Cardiac muscle cell (in vitro differentiated cells and primary cell): ENCODE measurements around the gene YWHAH. TPM values are rescaled to one million over a fixed set of nuclear protein-coding genes. Genes with fewer than 3 reads are reported as not detected.

Experiments used
- DNase-seq, 2 donors: peaks; one replicate each; pipeline versions ENCODE4 v3.0.0 to v3.0.0-alpha.2; 2010 to 2017; ENCODE audit warnings: low read depth in 1 of 2, low spot score in 1 of 2
- H3K27ac ChIP-seq: fragments of 200-600 bp; sonication (generic); 2 replicates; pipeline ENCODE4 v1.5.1; 2016
- H3K27me3 ChIP-seq: fragments of 200-600 bp; sonication (generic); 2 replicates; pipeline ENCODE4 v1.6.0; 2016; ENCODE audit warnings: control low read depth
- H3K36me3 ChIP-seq: fragments of 200-600 bp; sonication (generic); 2 replicates; pipeline ENCODE4 v1.5.1; 2016; ENCODE audit warnings: control low read depth
- H3K4me1 ChIP-seq: fragments of 200-600 bp; sonication (generic); 2 replicates; pipeline ENCODE4 v1.8.1; 2017; ENCODE audit warnings: low read depth, mild to moderate bottlenecking, mixed run types
- H3K4me3 ChIP-seq: fragments of 200-600 bp; sonication (generic); 2 replicates; pipeline ENCODE4 v1.5.1; 2016; ENCODE audit warnings: mild to moderate bottlenecking
- H3K9me3 ChIP-seq: fragments of 200-600 bp; sonication (generic); 2 replicates; pipeline ENCODE4 v1.5.1; 2017; ENCODE audit warnings: low read depth, mild to moderate bottlenecking, control low read depth
- polyA plus RNA-seq: library from polyadenylated mRNA; unstranded; fragments of >200 nt; fragmentation: Nextera tagmentation; extraction: Ambion mirVana; gene quantifications from 2 replicates; pipeline ENCODE4 v1.2.1, GENCODE V29; 2016
- total RNA-seq: library from RNA; depleted of rRNA; stranded (reverse); fragments of >200 nt; gene quantifications from 2 replicates; pipeline ENCODE4 v1.2.3, GENCODE V29; 2016
- TF ChIP-seq, protein P1 (sequence below): IDR thresholded peaks from 2 replicates; pipeline ENCODE4 v1.5.1; 2012; ENCODE audit warnings: low read depth, mild to moderate bottlenecking, low read length

YWHAH gene
- total and polyA plus RNA-seq, 2 experiments from 2014 or later: 70.8 to 143 TPM

DNA sequence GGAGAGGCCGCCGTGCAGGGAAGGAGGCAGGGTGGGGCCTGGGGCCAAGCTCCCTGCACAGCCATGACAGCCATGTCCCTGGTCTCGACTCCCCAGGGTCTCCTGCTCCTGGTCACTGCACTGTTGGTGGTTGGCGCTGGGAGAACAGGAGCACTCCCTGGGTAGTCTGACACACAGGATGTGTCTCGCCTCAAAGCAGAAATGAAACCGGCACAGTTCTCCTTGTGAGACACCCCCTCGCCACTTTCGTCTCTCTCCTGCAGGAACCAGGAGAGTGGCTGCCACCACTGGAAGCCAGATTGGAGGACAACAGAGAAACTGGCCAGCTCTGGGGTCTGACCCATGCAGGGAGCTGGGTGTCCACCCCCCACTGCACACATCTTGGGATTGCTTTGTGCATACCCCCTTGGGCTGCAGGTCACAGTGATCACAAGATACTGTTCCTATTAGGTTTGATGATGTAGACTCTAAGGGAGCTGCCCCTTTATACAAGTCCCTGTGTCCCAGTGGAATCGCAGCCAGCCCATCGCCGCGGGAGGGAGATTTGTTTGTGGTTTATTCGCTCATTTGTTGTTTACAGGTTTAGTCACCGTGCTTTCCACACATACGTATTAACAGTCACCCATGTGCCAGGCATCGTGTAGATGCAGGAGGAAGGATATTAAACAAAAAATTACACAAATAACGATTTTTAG is 27.0 kb upstream of the YWHAH start:
- Histone ChIP-seq H3K36me3 (no peaks in the 10 kb centered on the region), H3K9me3 (no peaks in the 10 kb centered on the region), H3K27ac (no peak overlapping the region), H3K4me1 (no peaks in the 10 kb centered on the region), H3K4me3 (no peak overlapping the region), H3K27me3 (no peaks in the 10 kb centered on the region)
- DNase-seq: no peak
- TF ChIP-seq, protein P1, sequence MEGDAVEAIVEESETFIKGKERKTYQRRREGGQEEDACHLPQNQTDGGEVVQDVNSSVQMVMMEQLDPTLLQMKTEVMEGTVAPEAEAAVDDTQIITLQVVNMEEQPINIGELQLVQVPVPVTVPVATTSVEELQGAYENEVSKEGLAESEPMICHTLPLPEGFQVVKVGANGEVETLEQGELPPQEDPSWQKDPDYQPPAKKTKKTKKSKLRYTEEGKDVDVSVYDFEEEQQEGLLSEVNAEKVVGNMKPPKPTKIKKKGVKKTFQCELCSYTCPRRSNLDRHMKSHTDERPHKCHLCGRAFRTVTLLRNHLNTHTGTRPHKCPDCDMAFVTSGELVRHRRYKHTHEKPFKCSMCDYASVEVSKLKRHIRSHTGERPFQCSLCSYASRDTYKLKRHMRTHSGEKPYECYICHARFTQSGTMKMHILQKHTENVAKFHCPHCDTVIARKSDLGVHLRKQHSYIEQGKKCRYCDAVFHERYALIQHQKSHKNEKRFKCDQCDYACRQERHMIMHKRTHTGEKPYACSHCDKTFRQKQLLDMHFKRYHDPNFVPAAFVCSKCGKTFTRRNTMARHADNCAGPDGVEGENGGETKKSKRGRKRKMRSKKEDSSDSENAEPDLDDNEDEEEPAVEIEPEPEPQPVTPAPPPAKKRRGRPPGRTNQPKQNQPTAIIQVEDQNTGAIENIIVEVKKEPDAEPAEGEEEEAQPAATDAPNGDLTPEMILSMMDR: no peak

GRCh38 chr22:31919730-31920129 is 24.6 kb upstream of the YWHAH start:
- H3K27me3 ChIP-seq: no peaks in the 10 kb centered on the region
- DNase-seq: no peak
- no peaks in the 10 kb centered on the region for H3K9me3 ChIP-seq
- no peak overlapping the region for H3K27ac ChIP-seq
- TF ChIP-seq, protein P1: no peak
- H3K4me3 ChIP-seq: no peak overlapping the region
- no peaks in the 10 kb centered on the region for H3K36me3 ChIP-seq
- H3K4me1 ChIP-seq: no peaks in the 10 kb centered on the region

GRCh38 chr22:31920306-31920705 is 24.0 kb upstream of the YWHAH start:
- H3K27me3 ChIP-seq: no peaks in the 10 kb centered on the region
- no peak overlapping the region for H3K4me3 ChIP-seq
- H3K4me1 ChIP-seq: no peaks in the 10 kb centered on the region
- H3K36me3 ChIP-seq: no peaks in the 10 kb centered on the region
- no peaks in the 10 kb centered on the region for H3K9me3 ChIP-seq
- no peak for DNase-seq
- no peak overlapping the region for H3K27ac ChIP-seq
- TF ChIP-seq, protein P1: no peak

DNA sequence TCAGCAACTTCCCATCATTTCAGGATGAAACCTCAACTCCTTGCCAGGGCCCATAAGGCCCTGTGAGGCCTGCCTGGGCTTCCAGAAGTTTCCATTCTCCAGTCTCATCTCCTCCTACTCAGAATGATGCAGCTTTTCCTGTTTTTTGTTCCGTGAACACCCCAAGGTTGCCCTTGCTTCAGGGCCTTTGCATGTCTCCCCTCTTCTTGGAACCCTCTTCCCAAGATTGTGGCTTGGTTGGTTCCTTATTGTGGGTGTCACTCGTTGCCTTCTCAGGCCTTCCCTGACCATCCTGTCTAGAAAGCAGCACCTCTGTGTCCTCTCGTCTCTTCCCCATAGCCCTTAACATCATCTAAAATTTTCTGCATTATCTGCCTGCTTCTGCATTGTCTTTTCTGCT is 23.2 kb upstream of the YWHAH start:
- Histone ChIP-seq H3K36me3 (no peaks in the 10 kb centered on the region), H3K4me3 (no peak overlapping the region), H3K27ac (no peak overlapping the region), H3K9me3 (no peaks in the 10 kb centered on the region), H3K4me1 (no peaks in the 10 kb centered on the region), H3K27me3 (no peaks in the 10 kb centered on the region)
- TF ChIP-seq, protein P1: no peak
- no peak for DNase-seq

GRCh38 chr22:31922534-31922933 is 21.8 kb upstream of the YWHAH start:
- Histone ChIP-seq H3K4me1 (no peaks in the 10 kb centered on the region), H3K27me3 (no peaks in the 10 kb centered on the region), H3K27ac (no peak overlapping the region), H3K36me3 (no peaks in the 10 kb centered on the region), H3K4me3 (no peak overlapping the region), H3K9me3 (no peaks in the 10 kb centered on the region)
- DNase-seq: no peak
- TF ChIP-seq, protein P1: no peak
